Cardiac fibroblast (primary cell): ENCODE data around the gene RBP2.
A peak's percentile ranks its signal among the peaks of the same experiment; 100 is the strongest.

ENCODE experiments used
- DNase-seq, 2 donors: peaks; one replicate each; pipeline versions ENCODE4 v3.0.0 to v3.0.0-alpha.2; 2010; ENCODE audit warnings: low read depth in 2 of 2
- H3K4me3 ChIP-seq, 2 donors: replicated peaks in 1 of 2; 1 replicate in 1 of 2; 2 replicates in 1 of 2; pipeline ENCODE4 v1.5.1; 2011; ENCODE audit warnings: low read depth in 2 of 2, low read length in 2 of 2, mild to moderate bottlenecking in 2 of 2, moderate library complexity in 1 of 2
- TF ChIP-seq, protein P1 (sequence below): IDR thresholded peaks from one replicate; pipeline ENCODE4 v1.5.1; 2011; ENCODE audit warnings: low read depth, mild to moderate bottlenecking, low read length, inconsistent platforms

Gene RBP2

GRCh38 chr3:139458348-139458747, 18.0 kb downstream of the RBP2 start:
- DNase-seq = no peak
- TF ChIP-seq, protein P1, sequence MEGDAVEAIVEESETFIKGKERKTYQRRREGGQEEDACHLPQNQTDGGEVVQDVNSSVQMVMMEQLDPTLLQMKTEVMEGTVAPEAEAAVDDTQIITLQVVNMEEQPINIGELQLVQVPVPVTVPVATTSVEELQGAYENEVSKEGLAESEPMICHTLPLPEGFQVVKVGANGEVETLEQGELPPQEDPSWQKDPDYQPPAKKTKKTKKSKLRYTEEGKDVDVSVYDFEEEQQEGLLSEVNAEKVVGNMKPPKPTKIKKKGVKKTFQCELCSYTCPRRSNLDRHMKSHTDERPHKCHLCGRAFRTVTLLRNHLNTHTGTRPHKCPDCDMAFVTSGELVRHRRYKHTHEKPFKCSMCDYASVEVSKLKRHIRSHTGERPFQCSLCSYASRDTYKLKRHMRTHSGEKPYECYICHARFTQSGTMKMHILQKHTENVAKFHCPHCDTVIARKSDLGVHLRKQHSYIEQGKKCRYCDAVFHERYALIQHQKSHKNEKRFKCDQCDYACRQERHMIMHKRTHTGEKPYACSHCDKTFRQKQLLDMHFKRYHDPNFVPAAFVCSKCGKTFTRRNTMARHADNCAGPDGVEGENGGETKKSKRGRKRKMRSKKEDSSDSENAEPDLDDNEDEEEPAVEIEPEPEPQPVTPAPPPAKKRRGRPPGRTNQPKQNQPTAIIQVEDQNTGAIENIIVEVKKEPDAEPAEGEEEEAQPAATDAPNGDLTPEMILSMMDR = no peak
- no peak overlapping the region for H3K4me3 ChIP-seq

GRCh38 chr3:139457066-139457465, 19.2 kb downstream of the RBP2 start:
- no peak for DNase-seq
- TF ChIP-seq, protein P1 = no peak
- no peak overlapping the region for H3K4me3 ChIP-seq

- DNase-seq = no peak
- H3K4me3 ChIP-seq = no peak overlapping the region
- TF ChIP-seq, protein P1 = no peak
Measured at GRCh38 chr3:139456386-139456785, 19.9 kb downstream of the RBP2 start.

GRCh38 chr3:139455855-139456254, 20.5 kb downstream of the RBP2 start:
- no peak for DNase-seq
- TF ChIP-seq, protein P1 = peak; percentile 10
- no peak overlapping the region for H3K4me3 ChIP-seq

DNA sequence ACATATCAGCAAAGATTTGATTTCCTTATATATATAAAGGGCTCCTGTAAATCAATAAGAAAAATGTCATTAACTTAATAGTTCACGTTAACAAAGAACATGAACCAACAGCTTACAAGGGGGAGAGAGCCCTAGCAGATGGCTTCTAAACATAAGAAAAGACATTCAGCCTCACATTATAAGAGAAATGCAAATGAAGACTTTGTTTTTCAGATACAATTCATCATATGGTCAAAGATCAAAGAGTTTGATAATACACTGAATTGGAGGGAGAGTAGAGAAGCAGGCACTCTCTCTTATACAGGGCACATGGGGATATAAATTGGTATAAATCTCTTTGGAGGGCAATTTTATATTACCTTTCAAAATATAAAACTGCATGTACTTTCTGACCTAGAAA, 21.1 kb downstream of the RBP2 start:
- H3K4me3 ChIP-seq = no peak overlapping the region
- TF ChIP-seq, protein P1 = no peak
- DNase-seq = no peak

- TF ChIP-seq, protein P1 = no peak
- no peak overlapping the region for H3K4me3 ChIP-seq
Measured at GRCh38 chr3:139454346-139454745, 22.0 kb downstream of the RBP2 start.

GRCh38 chr3:139450159-139450558, 26.2 kb downstream of the RBP2 start:
- TF ChIP-seq, protein P1 = no peak
- no peak for DNase-seq
- no peak overlapping the region for H3K4me3 ChIP-seq

More at GRCh38 chr3:139454346-139454745, 22.0 kb downstream of the RBP2 start:
- DNase-seq = no peak
